ENCODE measurements around the gene SAFB2. TPM values are rescaled to one million over a fixed set of nuclear protein-coding genes. Genes with fewer than 3 reads are reported as not detected.

The SAFB2 gene
- total and polyA plus RNA-seq, 10 of the 15 experiments (the other 5 are each of a cell fraction or from before 2014, with no cell fraction given): 4.5 to 89.2 (median 42.9) TPM

- Histone ChIP-seq H3K9me3 (replicated peaks; ENCODE audit: control insufficient read depth, insufficient read depth, low read length) (no peaks in the 10 kb centered on the region; the same call in 2 of the 3 replicates), H3K4me1 (ENCODE audit: control insufficient read depth, insufficient read depth, low read length) (no peaks in the 10 kb centered on the region), H3K4me3 (no peak overlapping the region), H3K27ac (ENCODE audit: control insufficient read depth, insufficient read depth) (no peak overlapping the region), H3K4me2 (ENCODE audit: control insufficient read depth, insufficient read depth) (no peak overlapping the region), H3K9ac (ENCODE audit: control insufficient read depth, insufficient read depth, low read length) (no peak overlapping the region), H3K36me3 (ENCODE audit: control insufficient read depth in 2 of 2, insufficient read depth in 2 of 2, low read length in 1 of 2) (no peaks in the 10 kb centered on the region), H3K79me2 (ENCODE audit: control insufficient read depth, insufficient read depth, low read length) (no peaks in the 10 kb centered on the region), H2AFZ (ENCODE audit: control insufficient read depth, low read depth, low read length) (no peak overlapping the region), H3K27me3 (replicated peaks in 1 of 2; ENCODE audit: control insufficient read depth in 2 of 2, insufficient read depth in 2 of 2, low read length in 1 of 2) (no peaks in the 10 kb centered on the region), H4K20me1 (ENCODE audit: control insufficient read depth, insufficient read depth) (no peaks in the 10 kb centered on the region)
- FAIRE-seq (no peak), DNase-seq (ENCODE audit: low read depth, low spot score) (no peak), ATAC-seq (no peak)
- in situ Hi-C loops (cut with MboI) (no loop called here), intact Hi-C loops (cut with micrococcal nuclease; ENCODE audit: unreplicated experiment) (no loop called here)
- TF ChIP-seq BHLHE40 (IDR thresholded peaks at IDR 0.05; ENCODE audit: borderline replicate concordance in 1 of 2, low read depth in 2 of 2, low read length in 1 of 2) (no peak), CBX5 (IDR thresholded peaks at IDR 0.05; ENCODE audit: low read depth) (no peak), HSF1 (IDR thresholded peaks at IDR 0.05; ENCODE audit: low read depth, low read length) (no peak), SMC3 (IDR thresholded peaks at IDR 0.05; ENCODE audit: borderline replicate concordance, low read length) (no peak), TAF1 (IDR thresholded peaks at IDR 0.05; ENCODE audit: borderline replicate concordance, low read depth, low read length) (no peak), IRF4 (IDR thresholded peaks at IDR 0.05; ENCODE audit: low read depth, low read length) (no peak), CREM (IDR thresholded peaks at IDR 0.05; ENCODE audit: low read depth) (no peak), E2F4 (IDR thresholded peaks at IDR 0.05; ENCODE audit: low read depth, low read length) (no peak), TBL1XR1 (IDR thresholded peaks at IDR 0.05; ENCODE audit: low read depth, low read length) (no peak), BRCA1 (IDR thresholded peaks at IDR 0.05; ENCODE audit: low read depth, low read length) (no peak), CHD2 (IDR thresholded peaks at IDR 0.05; ENCODE audit: borderline replicate concordance, low read depth, low read length) (no peak), HDGF (IDR thresholded peaks at IDR 0.05) (no peak), MAX (IDR thresholded peaks at IDR 0.05; ENCODE audit: low read depth, low read length) (no peak), EP300 (IDR thresholded peaks at IDR 0.05; ENCODE audit: borderline replicate concordance in 1 of 2, control insufficient read depth in 1 of 2, low read depth in 2 of 2, low read length in 2 of 2) (no peak), KDM1A (IDR thresholded peaks at IDR 0.05; ENCODE audit: borderline replicate concordance) (no peak)
- TF ChIP-seq, protein P1, sequence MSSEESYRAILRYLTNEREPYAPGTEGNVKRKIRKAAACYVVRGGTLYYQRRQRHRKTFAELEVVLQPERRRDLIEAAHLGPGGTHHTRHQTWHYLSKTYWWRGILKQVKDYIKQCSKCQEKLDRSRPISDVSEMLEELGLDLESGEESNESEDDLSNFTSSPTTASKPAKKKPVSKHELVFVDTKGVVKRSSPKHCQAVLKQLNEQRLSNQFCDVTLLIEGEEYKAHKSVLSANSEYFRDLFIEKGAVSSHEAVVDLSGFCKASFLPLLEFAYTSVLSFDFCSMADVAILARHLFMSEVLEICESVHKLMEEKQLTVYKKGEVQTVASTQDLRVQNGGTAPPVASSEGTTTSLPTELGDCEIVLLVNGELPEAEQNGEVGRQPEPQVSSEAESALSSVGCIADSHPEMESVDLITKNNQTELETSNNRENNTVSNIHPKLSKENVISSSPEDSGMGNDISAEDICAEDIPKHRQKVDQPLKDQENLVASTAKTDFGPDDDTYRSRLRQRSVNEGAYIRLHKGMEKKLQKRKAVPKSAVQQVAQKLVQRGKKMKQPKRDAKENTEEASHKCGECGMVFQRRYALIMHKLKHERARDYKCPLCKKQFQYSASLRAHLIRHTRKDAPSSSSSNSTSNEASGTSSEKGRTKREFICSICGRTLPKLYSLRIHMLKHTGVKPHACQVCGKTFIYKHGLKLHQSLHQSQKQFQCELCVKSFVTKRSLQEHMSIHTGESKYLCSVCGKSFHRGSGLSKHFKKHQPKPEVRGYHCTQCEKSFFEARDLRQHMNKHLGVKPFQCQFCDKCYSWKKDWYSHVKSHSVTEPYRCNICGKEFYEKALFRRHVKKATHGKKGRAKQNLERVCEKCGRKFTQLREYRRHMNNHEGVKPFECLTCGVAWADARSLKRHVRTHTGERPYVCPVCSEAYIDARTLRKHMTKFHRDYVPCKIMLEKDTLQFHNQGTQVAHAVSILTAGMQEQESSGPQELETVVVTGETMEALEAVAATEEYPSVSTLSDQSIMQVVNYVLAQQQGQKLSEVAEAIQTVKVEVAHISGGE (CRISPR knock-in tag; IDR thresholded peaks at IDR 0.05): no peak
- RAD21 ChIA-PET (ENCODE audit: unreplicated experiment): no interaction called here
- POLR2A ChIA-PET: interaction anchor here (0.6 kb wide), 1 partner anchor 19 kb away, joined by 4 read pairs; no protein-coding TSS in a partner anchor
- BruUV-seq (replicated peaks): no TSS peak
- SMC1A ChIA-PET (ENCODE audit: uncharacterized antibody, unreplicated experiment): no interaction called here
- CTCF ChIA-PET: interaction anchor here (2.3 kb wide), 1 partner anchor 10 kb away, joined by 6 read pairs; no protein-coding TSS in a partner anchor
- 51% methylated on average over 2 of the region's 2 CpGs for WGBS (ENCODE audit: insufficient coverage, insufficient replicate concordance, low lambda C conversion rate, missing lambda C conversion rate)
Measured at GRCh38 chr19:5558101-5558621, 64.4 kb downstream of the SAFB2 start.
